Pulmonary artery endothelial cell (primary cell): ENCODE results near the gene CMTM1. TPM values are rescaled to one million over a fixed set of nuclear protein-coding genes. Genes with fewer than 3 reads are reported as not detected.
A peak's percentile ranks its signal among the peaks of the same experiment; 100 is the strongest.
"Not testable (repeated sequence)": the region's sequence is repeated elsewhere in the genome, so short reads cannot be mapped to it uniquely, and the experiment has no call there.

Experiments used
- DNase-seq: peaks from one replicate; pipeline ENCODE4 v3.0.0-alpha.2; 2011; ENCODE audit warnings: low read depth, low spot score
- total RNA-seq: library from RNA; depleted of rRNA; stranded (reverse); fragments of >200 nt; gene quantifications from 2 replicates; pipeline ENCODE4 v1.2.3, GENCODE V29; 2014

The CMTM1 gene
- total RNA-seq, 1 donor from 2014 or later = 2.9 TPM

GRCh38 chr16:66610111-66610820, 44.0 kb downstream of the CMTM1 start:
- DNase-seq = no peak

GRCh38 chr16:66611911-66612310, 45.7 kb downstream of the CMTM1 start:
- DNase-seq = not testable (repeated sequence)

- DNase-seq = no peak
Observed at GRCh38 chr16:66612422-66612821, 46.2 kb downstream of the CMTM1 start.

- DNase-seq = no peak
Observed at GRCh38 chr16:66614161-66614802, 48.0 kb downstream of the CMTM1 start.

GRCh38 chr16:66616169-66616568, 49.9 kb downstream of the CMTM1 start:
- no peak for DNase-seq

- no peak for DNase-seq
Observed at GRCh38 chr16:66616592-66616991, 50.4 kb downstream of the CMTM1 start.

- DNase-seq = no peak
Observed at GRCh38 chr16:66617010-66617434, 50.8 kb downstream of the CMTM1 start.

GRCh38 chr16:66617728-66618127, 51.5 kb downstream of the CMTM1 start:
- DNase-seq = no peak

- DNase-seq = peak; percentile 20
Observed at GRCh38 chr16:66618588-66619375, 52.5 kb downstream of the CMTM1 start.

- no peak for DNase-seq
Observed at GRCh38 chr16:66619534-66620428, 53.5 kb downstream of the CMTM1 start.

- no peak for DNase-seq
Observed at GRCh38 chr16:66620429-66620795, 54.2 kb downstream of the CMTM1 start.

- no peak for DNase-seq
Observed at GRCh38 chr16:66621973-66622372, 55.7 kb downstream of the CMTM1 start.

- DNase-seq = no peak
Observed at GRCh38 chr16:66622863-66623262, 56.6 kb downstream of the CMTM1 start.

GRCh38 chr16:66623755-66624154, 57.5 kb downstream of the CMTM1 start:
- DNase-seq = no peak

- DNase-seq = not testable (repeated sequence)
Observed at GRCh38 chr16:66627611-66628378, 61.6 kb downstream of the CMTM1 start.

Other genes with a start within 250 kb of the CMTM1 start
- gene CDH5, start 199.7 kb upstream of the CMTM1 start, total RNA-seq = 512 and 580 TPM in 2 replicates
- gene BEAN1, start 139.1 kb upstream of the CMTM1 start, total RNA-seq = 0.26 TPM in 1 of 2 replicates, not detected in the other
- 25.8 and 38.4 TPM in 2 replicates for gene TK2, start 16.3 kb upstream of the CMTM1 start, total RNA-seq
- gene CKLF, start 13.9 kb upstream of the CMTM1 start, total RNA-seq = 74.6 and 103 TPM in 2 replicates
- not detected in 2 replicates for gene CMTM2, start 13.0 kb downstream of the CMTM1 start, total RNA-seq
- gene CMTM3, start 38.3 kb downstream of the CMTM1 start, total RNA-seq = 23.5 and 23.7 TPM in 2 replicates
- 8.5 and 12.3 TPM in 2 replicates for gene CMTM4, start 130.3 kb downstream of the CMTM1 start, total RNA-seq
- 131 and 166 TPM in 2 replicates for gene DYNC1LI2, start 185.2 kb downstream of the CMTM1 start, total RNA-seq
- 0.07 TPM in 1 of 2 replicates, not detected in the other for gene TERB1, start 235.1 kb downstream of the CMTM1 start, total RNA-seq